GM18861 (cell line): Measurements from ENCODE around the gene SCN8A.
"Not testable (repeated sequence)": the region's sequence is repeated elsewhere in the genome, so short reads cannot be mapped to it uniquely, and the experiment has no call there.

ENCODE experiments used
- ATAC-seq: cut with Tn5 transposase; IDR thresholded peaks from one replicate; pipeline ENCODE4 v1.9.1; 2021; ENCODE audit not compliant: unreplicated experiment

SCN8A gene

DNA sequence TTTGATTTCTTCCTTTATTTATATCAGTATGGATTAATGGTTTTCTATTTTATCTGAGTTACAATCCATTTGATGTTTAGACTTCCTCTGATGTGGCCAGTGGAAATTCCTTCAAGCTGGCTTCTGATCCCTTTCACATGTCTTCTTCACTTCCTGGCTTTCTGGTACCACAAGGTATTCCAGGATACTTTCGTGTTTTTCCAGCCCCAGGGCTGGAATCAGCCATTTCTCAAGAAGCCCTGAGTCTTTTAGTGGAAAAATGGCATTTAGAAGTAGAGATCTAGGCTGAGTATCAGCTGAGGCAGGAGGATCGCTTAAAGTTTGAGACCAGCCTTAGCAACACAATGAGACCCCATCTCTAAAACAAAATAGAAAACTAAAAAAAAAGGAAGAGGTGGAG is 164.2 kb downstream of the SCN8A start:
- ATAC-seq = no peak

DNA sequence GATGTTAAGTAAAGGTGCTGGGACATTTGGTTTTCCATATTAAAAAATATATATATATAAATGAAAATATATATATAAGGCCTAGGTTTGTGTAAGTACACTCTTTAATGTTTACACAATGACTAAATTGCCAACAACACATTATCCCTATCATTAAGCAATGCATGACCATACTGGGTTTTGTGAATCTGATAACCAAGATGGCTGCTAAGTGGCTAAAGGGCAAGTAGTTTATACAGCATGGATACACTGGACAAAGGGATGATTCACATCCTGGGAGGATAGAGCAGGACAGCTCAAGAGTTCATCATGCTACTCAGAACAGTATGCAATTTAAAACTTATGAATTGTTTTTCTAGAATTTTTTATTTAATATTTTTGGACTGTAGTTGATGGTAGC is 168.1 kb downstream of the SCN8A start:
- no peak for ATAC-seq

DNA sequence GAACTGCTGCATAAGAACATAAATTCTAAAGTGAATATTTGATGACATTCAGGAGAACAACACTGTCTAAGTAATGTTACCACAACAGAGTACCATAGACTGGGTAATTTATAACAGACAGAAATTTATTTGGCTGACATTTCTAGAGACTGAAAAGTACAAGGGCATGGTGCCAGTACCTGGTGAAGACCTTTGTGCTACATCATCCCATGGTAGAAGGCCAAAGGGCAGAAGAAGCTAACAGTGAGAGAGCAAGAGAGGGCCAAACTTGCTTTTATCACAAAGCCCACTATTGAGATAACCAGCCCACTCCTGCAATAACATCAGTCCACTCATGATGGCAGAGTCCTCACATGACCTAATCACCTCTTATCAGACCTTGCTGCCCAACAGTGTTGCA is 168.7 kb downstream of the SCN8A start:
- ATAC-seq = no peak

DNA sequence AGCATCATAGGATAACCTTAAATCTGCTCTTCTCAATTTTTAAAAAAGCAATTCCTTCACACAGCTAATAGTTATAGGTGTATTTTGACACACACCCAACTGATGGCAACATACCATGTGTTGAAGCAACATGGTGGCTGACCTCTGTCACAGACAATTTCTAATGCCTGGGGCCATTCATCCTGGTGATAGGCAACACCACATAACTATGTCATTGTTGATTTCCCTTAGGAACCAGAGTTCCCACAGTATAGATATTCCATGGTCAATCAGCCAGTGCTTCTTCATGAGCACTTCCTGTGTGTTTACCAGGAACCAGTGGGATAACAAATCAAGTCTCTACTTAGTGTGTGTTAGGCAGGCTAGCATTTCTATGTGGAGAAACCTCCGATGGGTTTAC is 169.2 kb downstream of the SCN8A start:
- ATAC-seq = no peak

DNA sequence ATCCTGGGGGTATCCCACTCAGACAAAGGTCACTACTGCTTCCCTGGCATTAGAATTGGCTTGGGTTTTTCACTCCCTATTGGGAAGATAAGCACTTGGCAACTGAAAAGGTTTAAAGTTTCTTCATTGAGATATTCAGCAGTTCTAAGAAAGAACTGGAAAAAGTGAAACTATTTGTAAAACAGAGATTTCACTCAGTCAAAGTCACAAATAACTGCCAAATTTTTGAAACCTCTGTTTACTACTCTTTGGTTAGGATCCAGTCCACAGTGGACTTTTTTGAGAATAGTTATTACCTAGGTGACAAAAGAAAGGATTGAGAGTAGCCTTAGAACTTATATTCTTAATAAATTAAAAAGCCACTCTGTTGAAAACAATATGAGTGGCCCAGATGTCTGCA is 172.7 kb downstream of the SCN8A start:
- ATAC-seq = no peak

DNA sequence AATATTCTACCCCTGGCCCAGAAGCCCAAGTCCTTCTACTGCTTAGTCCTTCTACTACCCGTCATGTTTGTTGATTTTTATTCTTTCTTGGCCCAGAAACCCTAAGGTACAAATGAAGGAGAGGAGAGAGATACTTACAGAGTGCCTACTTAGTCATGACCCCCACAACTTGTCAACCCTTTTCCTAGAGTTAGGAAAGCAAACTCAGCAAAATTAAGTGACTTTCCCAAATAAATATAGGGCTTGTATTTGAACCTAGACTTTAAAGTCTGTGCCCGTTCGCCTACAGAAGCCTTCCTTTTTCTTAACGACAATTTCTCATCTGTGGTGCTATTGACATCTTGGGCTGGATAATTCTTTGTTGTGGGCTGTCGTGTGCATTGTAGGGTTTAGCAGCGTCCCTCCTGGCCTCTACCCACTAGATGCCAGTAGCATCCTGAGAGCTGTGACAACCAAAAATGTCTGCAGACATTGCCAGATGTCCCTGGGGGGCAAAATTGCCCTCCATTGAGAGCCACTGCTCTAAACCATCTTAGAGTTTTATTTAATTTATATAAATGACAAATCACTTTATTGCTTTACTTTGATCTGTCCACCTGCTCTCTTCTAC is 175.1 kb downstream of the SCN8A start:
- ATAC-seq = no peak

DNA sequence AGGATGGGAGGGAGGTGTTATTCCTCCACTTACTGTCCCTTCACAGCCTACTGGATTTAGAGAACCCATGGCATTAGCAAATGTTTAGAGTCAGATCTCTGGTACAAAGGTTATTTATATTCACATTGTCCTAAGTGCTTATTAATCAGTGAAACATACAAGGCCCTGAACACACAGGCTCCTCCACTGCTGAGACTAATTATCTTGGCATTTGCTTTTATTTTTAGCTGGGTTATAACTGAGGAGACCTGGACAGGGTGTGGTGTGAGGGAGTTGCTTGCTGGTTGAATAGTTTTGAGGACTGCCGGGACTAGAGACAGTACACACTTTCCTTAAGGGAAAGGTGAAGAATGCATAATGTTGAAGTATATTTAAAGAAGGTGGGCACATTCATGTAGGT is 180.0 kb downstream of the SCN8A start:
- ATAC-seq = no peak

DNA sequence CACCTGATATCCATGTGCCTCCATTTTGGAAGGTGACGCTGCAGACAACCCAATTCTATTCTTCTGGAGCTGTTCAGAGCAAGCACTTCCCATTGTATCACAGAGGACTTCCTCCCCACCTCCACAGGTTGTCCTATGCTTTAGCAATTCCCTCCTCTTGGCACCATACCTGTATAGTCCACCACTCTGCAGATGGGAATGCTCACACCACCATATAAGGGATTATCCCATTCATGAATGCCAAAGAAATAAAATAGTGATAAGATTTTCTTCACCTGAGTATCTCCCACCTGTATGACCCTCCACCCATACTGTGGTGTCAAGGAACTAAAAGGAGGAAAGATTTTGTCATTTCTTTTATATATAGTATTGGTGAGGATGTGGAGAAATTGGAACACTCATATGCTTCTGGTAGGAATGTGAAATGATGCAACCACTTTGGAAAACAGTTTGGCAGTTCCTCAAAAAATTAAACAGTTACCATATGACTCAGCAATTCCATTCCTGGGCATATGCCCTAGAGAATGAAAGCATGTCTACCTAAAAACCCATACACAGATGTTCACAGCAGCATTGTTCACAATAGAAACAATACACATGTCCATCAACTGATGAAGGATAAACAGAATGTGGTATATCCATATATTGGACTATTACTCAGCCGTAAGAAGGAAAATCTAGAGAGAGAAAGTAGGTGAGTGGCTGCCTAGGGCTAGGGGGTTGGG is 182.3 kb downstream of the SCN8A start:
- no peak for ATAC-seq

DNA sequence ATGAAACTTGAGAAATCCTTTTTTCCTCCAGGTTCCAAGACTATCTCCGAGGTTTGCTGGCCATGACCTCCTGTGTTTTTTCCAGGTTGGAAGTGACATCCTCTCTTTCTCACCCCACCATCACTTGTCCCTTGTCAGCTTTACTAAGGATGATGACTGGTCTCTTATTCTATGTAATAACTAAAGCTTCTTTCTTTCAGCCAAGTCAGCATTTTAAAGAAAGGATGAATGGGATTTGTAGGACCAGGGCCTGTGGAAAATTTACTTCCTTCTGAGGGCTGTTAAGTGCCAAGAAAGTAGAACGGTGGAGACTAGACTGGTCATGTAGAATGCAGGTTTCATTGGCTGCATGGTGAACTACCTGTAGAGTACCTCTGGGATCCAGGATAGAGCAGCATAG is 183.9 kb downstream of the SCN8A start:
- no peak for ATAC-seq

DNA sequence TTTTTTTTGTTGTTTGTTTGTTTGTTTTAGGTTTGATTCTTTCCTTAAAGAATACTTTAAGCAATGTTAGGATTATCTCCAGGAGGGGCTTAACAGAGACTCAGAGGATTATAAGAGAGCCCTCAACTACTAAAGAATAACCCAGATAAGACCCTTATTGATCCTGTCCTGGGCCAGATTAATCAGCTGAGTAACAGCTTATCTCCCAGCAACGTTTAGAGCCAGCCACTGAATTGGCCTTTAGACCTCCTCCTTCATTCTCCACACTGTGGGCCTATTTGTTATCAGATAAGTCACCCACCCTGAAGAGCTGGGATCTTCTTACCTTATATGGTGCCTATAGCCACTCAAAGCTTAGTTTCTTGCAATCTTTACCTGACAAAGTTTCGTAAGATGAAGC is 186.4 kb downstream of the SCN8A start:
- no peak for ATAC-seq

DNA sequence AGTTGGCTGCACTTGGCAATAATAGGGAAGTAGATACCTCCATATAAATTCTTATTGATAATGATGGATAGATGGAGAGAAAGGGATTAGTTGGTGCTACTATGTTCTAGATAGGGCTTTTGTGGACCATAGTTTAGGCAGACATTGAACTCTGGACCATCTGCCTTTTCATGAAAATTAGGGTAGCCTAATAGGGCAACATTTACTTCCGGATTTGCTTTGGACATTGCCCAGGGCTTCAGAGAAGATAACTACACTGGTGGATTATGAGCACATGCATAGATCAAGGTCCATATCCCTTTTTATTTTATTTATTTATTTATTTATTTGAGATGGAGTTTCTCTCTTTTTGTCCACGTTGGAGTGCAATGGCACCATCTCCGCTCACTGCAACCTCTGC is 186.9 kb downstream of the SCN8A start:
- no peak for ATAC-seq

DNA sequence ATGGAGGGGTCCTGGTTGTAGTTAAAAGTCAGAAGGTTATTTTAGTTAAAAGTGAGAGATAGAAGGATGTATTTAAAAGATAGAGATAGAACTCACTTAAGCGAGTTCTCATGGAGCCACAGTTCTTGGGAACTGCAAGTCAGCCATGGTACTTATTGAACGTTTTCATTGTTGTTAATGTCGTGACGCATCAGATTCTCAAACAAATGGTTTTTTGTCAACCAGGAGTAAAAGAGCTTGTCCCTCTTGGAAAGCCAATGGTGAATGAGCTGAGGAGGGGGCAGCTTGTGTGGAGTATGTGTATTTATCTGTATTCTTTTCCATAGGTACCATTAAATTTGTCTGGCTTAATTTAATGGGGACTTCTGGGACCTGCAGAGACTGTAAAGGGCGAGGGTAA is 188.8 kb downstream of the SCN8A start:
- ATAC-seq = no peak

DNA sequence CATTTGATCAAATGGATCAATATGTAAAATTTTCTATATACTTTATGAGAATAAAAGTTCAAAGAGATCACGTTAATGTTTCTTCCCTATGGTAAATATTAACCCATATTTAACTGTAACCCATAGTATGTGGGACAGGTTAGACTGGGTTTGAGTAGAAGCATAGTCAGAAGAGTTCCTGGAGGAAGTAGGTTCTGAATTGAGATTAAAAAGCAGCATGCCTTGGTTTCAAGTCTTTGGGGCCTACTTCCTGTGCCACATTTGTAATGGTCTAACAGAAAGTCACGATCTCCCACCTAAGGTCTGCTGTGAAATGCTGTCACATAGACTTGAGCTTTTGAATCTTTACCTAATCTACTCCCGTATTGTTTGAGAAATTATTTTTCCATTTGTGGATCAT is 193.7 kb downstream of the SCN8A start:
- no peak for ATAC-seq

DNA sequence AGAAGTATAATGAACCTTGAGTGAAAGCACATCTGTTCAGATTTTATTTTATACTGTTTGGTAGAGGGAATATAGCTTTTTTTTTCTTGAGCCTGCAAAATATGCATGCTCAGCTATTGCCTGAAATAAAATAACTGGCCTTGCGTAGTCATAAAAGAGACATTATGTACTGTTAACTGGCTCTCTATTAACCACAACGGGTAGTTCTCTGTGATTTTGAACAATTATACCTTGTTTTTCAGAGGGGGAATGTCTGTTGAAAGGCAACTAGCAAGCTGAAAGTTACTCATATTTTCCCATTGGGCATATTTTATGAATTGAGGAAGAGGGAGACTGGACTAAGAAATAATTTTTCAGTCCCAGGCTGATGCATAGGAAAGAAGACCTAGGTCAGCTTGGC is 194.9 kb downstream of the SCN8A start:
- no peak for ATAC-seq

DNA sequence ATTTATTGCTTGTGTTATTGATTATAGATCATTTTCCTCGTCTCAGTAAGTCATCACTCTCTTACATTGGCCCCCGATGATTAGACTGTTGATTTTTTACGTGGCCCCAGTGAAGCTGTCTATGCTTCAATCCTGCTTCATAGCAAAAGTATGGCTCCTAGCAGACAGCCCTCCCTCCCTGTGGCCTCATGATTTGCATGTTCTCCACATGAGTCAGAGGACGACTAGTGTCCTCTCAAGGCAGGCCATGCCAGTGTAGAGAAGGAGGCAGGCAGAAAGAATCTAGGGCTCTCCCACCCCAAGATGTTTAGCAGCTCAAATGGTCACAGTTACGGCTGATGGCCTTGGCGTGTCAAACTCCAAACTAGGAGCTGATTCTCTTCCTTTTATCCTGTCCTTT is 197.8 kb downstream of the SCN8A start:
- ATAC-seq = no peak

DNA sequence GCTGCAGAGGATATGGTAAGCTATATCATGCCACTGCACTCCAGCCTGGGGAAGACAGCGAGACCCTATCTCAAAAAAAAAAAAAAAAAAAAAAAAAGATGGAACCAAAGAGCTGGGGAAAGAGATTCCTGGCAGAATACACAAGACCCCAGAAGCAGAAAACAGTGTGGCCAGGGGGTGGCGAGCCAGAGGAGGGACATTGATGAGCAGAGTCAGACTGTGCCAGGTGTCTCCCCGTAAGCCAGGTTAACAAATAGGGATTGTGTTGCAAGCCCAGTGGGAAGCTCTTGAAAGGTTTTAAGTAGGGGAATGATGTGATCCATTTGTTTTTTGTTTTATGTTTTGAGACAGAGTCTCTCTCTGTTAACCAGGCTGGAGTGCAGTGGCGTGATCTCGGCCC is 201.4 kb downstream of the SCN8A start:
- no peak for ATAC-seq

DNA sequence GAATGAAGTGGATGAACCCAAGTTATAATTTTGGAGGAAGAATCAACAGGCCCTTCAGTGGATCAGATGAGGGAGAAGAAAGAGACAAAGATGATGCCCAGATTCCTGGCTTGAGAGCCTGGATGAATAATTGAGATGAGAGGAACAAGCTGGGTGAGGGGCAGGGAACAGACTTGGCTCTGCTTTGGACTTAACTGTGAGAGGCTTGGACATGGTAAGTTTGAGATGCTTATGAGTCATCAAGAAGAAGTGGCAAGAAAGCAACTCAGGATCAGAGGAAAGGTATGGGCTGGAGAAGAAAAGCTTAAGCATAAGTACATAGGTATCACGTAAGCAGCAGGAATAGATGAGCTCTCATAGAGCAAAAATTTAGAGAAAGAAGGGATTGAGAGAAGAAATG is 202.2 kb downstream of the SCN8A start:
- no peak for ATAC-seq

DNA sequence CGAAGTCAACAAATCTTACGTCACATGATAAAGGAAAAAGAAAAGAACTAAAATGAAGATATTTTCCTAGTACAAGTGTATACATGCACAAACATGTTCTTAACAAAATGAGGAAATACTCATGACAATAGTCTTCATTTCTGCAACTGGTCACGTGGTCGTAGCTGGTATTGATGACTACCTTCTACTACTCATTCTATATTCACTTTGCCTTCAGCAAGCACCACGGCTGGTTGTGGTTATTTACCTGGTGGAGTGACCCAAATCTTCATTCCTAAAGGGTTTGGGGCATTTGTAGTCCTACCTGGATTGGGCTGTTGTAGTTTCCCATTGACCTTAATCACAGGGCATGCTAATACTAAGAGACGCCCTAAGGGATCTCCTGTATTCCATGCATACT is 206.3 kb downstream of the SCN8A start:
- ATAC-seq = no peak

DNA sequence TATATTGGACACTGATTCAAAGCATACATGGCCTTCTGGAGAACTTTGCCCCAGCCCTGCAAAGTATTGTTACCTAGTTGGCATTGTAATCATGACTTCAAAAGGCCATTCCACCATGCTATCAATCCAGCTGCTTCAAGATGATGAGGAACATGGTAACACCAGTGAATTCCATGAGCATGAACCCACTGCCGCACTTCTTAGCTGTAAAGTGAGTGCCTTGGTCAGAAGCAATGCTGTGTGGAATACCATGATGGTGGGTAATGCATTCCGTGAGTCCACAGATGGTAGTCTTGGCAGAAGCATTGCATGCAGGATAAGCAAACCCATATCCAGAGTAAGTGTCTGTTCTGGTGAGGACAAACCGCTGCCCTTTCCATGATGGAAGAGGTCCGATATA is 207.0 kb downstream of the SCN8A start:
- ATAC-seq = not testable (repeated sequence)

DNA sequence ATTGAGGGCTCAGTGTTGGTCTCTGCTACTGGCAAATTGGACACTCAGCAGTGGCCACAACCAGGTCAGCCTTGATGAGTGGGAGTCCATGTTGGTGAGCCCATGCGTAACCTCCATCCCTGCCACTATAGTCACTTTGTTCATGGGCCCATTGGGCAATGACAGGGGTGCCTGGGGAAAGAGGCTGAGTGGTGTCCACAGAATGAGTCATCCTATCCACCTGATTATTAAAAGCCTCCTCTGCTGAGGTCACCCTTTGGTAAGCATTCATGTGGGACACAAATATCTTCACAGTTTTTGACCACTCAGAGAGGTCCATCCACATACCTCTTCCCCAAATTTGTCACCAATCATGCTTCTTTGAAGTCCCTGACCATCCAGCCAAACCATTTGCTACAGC is 207.5 kb downstream of the SCN8A start:
- ATAC-seq = no peak

DNA sequence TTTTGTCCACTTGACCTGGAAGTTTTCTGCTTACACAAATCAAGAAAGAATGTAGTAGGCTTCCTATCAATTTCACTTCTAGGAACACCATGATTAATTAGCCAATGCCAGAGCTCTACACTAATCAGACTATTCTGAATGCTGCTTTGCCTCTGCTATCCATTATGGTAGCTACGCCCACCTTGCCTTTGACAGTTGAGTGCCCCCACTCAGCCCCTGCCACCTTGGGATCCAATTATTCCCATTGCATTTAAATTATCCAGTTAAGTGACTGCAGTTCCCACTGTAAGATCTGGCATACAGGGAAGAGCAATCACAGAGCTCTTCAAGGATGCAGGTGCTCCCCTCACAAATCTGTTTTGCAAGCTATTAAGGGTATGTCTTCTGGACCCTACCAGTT is 210.0 kb downstream of the SCN8A start:
- ATAC-seq = no peak

DNA sequence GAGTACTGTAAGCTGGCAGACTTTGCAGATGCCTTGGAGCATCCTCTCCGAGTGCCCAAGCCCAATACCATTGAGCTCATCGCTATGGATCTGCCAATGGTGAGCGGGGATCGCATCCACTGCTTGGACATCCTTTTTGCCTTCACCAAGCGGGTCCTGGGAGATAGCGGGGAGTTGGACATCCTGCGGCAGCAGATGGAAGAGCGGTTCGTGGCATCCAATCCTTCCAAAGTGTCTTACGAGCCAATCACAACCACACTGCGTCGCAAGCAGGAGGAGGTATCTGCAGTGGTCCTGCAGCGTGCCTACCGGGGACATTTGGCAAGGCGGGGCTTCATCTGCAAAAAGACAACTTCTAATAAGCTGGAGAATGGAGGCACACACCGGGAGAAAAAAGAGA is 215.9 kb downstream of the SCN8A start:
- ATAC-seq = no peak

DNA sequence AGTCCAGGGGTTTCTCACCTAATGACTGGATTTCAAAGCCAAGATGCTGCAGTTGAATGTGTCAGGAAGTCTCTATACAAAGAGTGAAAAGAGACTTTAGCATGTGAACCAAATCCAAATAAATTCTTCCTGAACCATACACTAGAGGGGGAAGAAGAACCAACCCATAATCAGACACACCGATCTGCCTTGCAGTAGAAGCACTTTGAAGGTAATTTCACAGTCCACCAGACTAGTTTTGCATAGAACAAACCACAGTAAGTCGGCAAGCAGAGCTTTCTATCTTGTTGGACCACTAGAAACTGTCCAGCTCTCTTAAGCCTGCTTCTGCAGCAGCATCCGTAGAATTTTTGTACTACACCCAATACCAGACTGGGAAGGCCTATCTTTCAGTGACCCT is 218.2 kb downstream of the SCN8A start:
- ATAC-seq = no peak
